Activated CD4-positive, alpha-beta T cell treated with anti-CD3 and anti-CD28 coated beads for 36 hours (primary cell): ENCODE data around the gene NSFL1C. TPM values are rescaled to one million over a fixed set of nuclear protein-coding genes. Genes with fewer than 3 reads are reported as not detected.
"Not testable (repeated sequence)": the region's sequence is repeated elsewhere in the genome, so short reads cannot be mapped to it uniquely, and the experiment has no call there.

ENCODE experiments used
- ATAC-seq: fragments of 200-7000 bp; cut with Tn5 transposase; one replicate; pipeline ENCODE4 v1.10.0; 2021; ENCODE audit warnings: mild to moderate bottlenecking, moderate library complexity
- CTCF ChIA-PET: fragments of 350-600 bp; sonication (Branson Sonifier 250); formaldehyde crosslinking; loops from one replicate; lab custom pipeline; 2021; ENCODE audit warnings: antibody characterized with exemption; lab: Charles Lee
- POLR2A ChIA-PET: fragments of 350-600 bp; sonication (Branson Sonifier 250); formaldehyde crosslinking; loops from one replicate; lab custom pipeline; 2021; ENCODE audit warnings: antibody characterized with exemption, inconsistent platforms; lab: Charles Lee
- DNase-seq: peaks from one replicate; pipeline ENCODE4 v3.0.0-alpha.2; 2020
- H3K27ac Mint-ChIP-seq: one replicate; pipeline ENCODE4 v1.8.0; 2021; ENCODE audit warnings: mixed read lengths
- H3K27me3 Mint-ChIP-seq: one replicate; pipeline ENCODE4 v1.8.0; 2021; ENCODE audit warnings: mixed read lengths
- H3K36me3 Mint-ChIP-seq: one replicate; pipeline ENCODE4 v1.8.0; 2021; ENCODE audit warnings: low read depth, mixed read lengths
- H3K4me1 Mint-ChIP-seq: one replicate; pipeline ENCODE4 v1.8.0; 2021; ENCODE audit warnings: mixed read lengths
- H3K4me3 Mint-ChIP-seq: one replicate; pipeline ENCODE4 v1.8.0; 2021; ENCODE audit warnings: mild to moderate bottlenecking, moderate library complexity, mixed read lengths
- H3K9me3 Mint-ChIP-seq: one replicate; pipeline ENCODE4 v1.8.0; 2021; ENCODE audit warnings: low read depth, mixed read lengths
- intact Hi-C, 2 experiments: fragments of 100-400 bp; cut with DNase I in 1 of 2; cut with micrococcal nuclease in 1 of 2; formaldehyde crosslinking; loops; one replicate each; pipeline versions ENCODE4 v1.14.2 to v1.15.1; 2022 to 2024; cut with DNase I, micrococcal nuclease
- total RNA-seq, 2 experiments: library from RNA; stranded (reverse); gene quantifications; one replicate each; pipeline ENCODE4 v1.2.3, GENCODE V29; 2021

NSFL1C gene
- total RNA-seq, 2 experiments from 2014 or later: 71.3 to 78.1 TPM

DNA sequence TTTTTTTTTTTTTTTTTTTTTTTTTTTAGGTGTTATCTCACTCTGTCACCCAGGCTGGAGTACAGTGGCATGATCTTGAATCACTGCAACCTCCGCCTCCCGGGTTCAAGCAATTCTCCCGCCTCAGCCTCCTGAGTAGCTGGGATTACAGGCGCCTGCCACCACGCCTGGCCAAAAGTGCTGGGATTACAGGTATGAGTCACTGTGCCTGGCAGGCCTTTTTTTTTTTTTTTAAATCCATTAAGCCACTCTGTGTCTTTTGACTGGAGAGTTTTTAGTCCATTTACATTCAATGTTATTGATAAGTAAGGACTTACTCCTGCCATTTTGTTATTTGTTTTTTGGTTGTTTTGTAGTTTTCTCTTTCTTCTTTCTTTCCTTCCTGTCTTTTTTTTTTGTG is 30.7 kb upstream of the NSFL1C start:
- DNase-seq, POLR2A ChIA-PET, ATAC-seq, H3K4me3 Mint-ChIP-seq, H3K36me3 Mint-ChIP-seq, H3K4me1 Mint-ChIP-seq, H3K27ac Mint-ChIP-seq, H3K9me3 Mint-ChIP-seq, intact Hi-C loops: not testable (repeated sequence)
- peaks cover 13% of the 10 kb centered on the region for H3K27me3 Mint-ChIP-seq
- CTCF ChIA-PET: interaction anchor here (1.0 to 2.1 kb wide), 2 partner anchors 261 to 280 kb away, joined by 3 to 7 read pairs; no protein-coding TSS in a partner anchor

DNA sequence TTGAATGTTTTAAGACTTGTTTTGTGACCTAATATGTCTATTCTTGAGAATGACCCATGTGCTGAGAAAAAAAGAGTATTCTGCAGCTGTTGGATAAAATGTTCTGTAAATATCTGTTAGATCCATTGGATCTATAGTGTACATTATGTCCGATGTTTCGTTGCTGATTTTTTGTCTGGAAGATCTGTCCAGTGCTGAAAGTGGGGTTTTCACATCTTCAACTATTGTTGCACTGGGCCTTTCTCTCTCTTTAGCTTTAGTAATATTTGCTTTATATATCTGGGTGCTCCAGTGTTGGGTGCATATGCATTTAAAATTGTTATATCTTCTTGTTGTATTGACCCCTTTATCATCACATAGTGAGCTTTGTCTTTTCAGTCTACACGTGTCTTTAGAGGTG is 30.3 kb upstream of the NSFL1C start:
- Mint-ChIP-seq H3K36me3 (no peaks in the 10 kb centered on the region), H3K9me3 (peaks cover 3% of the 10 kb centered on the region), H3K27ac (no peak overlapping the region), H3K27me3 (peaks cover 12% of the 10 kb centered on the region), H3K4me1 (peaks cover 11% of the 10 kb centered on the region), H3K4me3 (no peak overlapping the region)
- POLR2A ChIA-PET: no interaction called here
- intact Hi-C loops: no loop called here
- CTCF ChIA-PET: interaction anchor here (1.0 kb wide), 1 partner anchor 261 kb away, joined by 3 read pairs; no protein-coding TSS in a partner anchor
- no peak for DNase-seq
- ATAC-seq: no peak

DNA sequence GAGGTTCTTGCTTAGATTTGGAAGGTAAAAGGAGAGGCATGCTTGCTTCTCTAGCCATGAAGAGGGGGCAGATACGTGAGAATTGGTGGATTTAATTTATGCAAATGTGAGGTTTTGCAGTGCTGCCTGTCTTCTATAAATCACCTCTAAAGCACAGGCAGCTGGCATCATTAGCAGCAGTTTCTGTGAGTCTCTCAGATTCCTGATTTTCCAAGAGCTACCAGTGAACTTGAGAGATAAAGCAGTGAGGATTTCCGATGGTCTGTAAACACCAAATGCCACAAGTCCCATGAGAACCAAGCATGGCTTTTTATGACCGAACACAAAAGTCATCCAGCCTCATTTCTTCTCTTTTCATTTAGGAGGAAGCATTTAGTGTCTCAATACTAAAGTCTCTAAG is 27.8 kb upstream of the NSFL1C start:
- no peak overlapping the region for H3K27ac Mint-ChIP-seq
- H3K4me3 Mint-ChIP-seq: no peak overlapping the region
- H3K27me3 Mint-ChIP-seq: peaks cover 6% of the 10 kb centered on the region
- H3K36me3 Mint-ChIP-seq: no peaks in the 10 kb centered on the region
- POLR2A ChIA-PET: no interaction called here
- intact Hi-C loops: no loop called here
- no peak for DNase-seq
- CTCF ChIA-PET: interaction anchor here (0.6 to 1.6 kb wide), 3 partner anchors 8 to 50 kb away, joined by 3 to 5 read pairs (median 3); no protein-coding TSS in a partner anchor
- no peak for ATAC-seq
- peaks cover 3% of the 10 kb centered on the region for H3K9me3 Mint-ChIP-seq
- H3K4me1 Mint-ChIP-seq: peaks cover 15% of the 10 kb centered on the region

DNA sequence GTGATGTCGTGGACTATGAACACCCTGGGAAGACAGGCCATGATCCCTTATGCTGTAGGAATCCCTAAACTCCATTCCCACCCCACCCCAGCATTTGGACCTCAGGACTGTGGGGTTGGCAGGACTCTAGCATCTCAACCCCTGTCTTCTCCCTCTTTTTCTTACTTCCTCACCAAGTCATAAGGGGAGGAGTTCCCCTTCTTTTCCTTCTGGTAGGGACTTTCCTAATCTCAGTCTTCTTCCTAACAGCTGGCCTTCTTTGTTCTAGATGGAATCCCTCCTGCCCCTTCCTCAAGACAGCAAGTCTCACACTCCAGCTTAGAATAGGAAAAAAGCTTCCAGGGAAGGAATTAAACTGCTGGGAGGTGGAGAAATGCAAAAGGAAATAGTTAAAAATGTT is 26.9 kb upstream of the NSFL1C start:
- DNase-seq: no peak
- H3K4me3 Mint-ChIP-seq: no peak overlapping the region
- peaks cover 3% of the 10 kb centered on the region for H3K9me3 Mint-ChIP-seq
- peaks cover 15% of the 10 kb centered on the region for H3K4me1 Mint-ChIP-seq
- CTCF ChIA-PET: interaction anchor here (1.0 kb wide), 1 partner anchor 9 kb away, joined by 3 read pairs; no protein-coding TSS in a partner anchor
- POLR2A ChIA-PET: no interaction called here
- H3K27ac Mint-ChIP-seq: no peak overlapping the region
- H3K36me3 Mint-ChIP-seq: no peaks in the 10 kb centered on the region
- no peak for ATAC-seq
- intact Hi-C loops: no loop called here
- H3K27me3 Mint-ChIP-seq: peaks cover 2% of the 10 kb centered on the region

DNA sequence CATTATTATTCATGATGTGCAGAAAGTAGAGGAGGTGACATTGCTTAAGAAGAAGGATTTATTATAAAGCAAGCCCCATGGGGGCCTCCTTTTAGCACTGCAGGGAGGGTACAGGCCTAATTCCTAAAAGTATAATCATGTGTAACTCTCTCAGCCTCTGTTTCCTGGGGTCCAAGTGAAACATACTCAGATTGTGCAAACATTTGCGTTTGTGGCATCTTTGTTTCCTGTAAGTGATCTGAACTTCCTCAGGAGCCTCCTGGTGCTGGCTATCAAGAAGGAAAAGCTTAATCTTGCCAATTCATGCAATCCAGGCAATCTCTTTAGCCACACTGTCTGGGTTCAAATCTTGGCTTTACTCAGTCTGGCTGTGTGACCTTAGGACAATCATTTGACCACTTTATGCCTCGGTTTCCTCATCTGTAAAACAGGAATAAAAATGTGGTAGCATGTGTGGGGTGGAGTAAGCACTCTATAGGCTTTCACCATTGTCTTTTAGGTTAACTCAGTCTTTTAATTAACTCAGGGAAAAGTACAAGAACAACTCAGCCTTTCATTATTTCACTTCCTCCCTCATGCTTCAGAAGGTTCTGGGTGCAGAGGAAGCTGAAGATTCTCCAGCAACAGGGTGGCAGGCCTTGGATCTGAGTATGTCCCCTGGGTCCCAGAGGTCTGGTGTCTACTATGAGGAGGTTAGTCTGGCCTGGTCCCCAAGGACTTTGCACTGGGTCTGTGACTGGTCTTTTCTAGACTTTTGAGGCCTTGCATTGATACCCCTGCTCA is 25.4 kb upstream of the NSFL1C start:
- peaks cover 3% of the 10 kb centered on the region for H3K9me3 Mint-ChIP-seq
- H3K27me3 Mint-ChIP-seq: peaks cover 9% of the 10 kb centered on the region
- no peak for DNase-seq
- no peak for ATAC-seq
- no peak overlapping the region for H3K27ac Mint-ChIP-seq
- H3K4me1 Mint-ChIP-seq: peaks cover 15% of the 10 kb centered on the region
- H3K36me3 Mint-ChIP-seq: no peaks in the 10 kb centered on the region
- POLR2A ChIA-PET: no interaction called here
- CTCF ChIA-PET: interaction anchor here (0.7 to 0.9 kb wide), 3 partner anchors 10 to 1129 kb away, joined by 3 read pairs; no protein-coding TSS in a partner anchor
- H3K4me3 Mint-ChIP-seq: no peak overlapping the region
- intact Hi-C loops: no loop called here

DNA sequence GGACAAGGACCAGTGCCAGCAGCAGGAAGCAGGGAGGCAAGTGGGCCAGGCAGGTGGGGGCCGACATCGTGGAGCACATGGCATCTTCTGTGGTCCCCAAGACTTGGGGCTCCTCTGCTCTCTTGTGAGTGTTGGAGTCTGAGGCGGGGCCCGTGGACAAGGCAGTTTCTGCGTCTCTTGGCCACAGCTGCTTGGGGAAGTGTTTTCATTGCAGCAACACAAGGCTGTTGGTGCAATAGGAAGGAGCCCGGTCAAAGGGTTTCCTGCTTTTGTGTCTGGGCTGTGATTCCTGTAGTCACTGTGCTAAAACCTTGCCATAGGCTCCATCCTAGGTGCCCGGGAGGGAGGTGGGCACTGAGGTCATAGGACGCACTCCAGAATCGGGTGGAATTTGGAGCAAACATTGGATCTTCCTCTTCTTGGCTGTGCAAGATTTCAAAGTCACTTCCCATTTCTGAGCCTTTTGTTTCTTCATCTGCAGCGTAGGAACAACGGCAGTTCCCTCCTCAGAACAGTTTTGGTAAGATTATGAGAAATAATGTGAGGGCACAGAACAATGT is 24.7 kb upstream of the NSFL1C start, which contains the start of gene SIRPB2:
TSS of gene SIRPB2 (minus strand) at position 140 of the 560 bp plus-strand sequence. CDS start at position 79, 61 bp downstream.
- CTCF ChIA-PET: no interaction called here
- Mint-ChIP-seq H3K4me1 (peaks cover 15% of the 10 kb centered on the region), H3K36me3 (no peaks in the 10 kb centered on the region), H3K27me3 (peaks cover 11% of the 10 kb centered on the region), H3K27ac (no peak within 1 kb of the TSS), H3K4me3 (no peak within 1 kb of the TSS), H3K9me3 (peaks cover 3% of the 10 kb centered on the region)
- ATAC-seq: no peak
- POLR2A ChIA-PET: no interaction called here
- DNase-seq: no peak
- intact Hi-C loops: no loop called here

DNA sequence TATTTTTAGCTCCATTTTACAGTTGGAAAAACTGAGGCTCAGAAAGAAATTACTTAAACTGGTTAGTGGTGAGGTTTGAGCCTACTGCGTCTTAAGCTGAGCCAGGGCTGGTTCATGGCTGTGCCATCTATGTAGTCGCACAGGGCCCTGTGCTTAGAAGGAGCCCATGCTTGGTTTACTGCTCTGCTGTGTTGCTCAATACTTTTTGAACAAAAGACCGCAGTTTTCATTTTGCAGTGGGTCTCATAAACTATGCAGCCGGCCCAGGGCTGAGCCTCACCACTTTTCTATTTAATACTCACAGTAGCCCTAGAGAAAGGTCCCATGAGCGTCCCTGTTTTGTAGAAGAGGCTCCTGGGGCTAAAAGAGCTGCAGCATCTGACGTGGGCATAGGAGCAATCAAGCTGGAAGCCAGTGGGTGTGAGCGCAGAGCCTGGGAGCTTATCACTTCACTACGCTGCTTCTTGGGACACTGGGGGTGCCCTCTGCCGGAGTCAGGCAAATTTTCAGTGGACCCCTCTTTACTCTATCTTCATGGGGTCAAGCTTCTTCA is 24.1 kb upstream of the NSFL1C start:
- peaks cover 11% of the 10 kb centered on the region for H3K27me3 Mint-ChIP-seq
- no peak overlapping the region for H3K27ac Mint-ChIP-seq
- no peak overlapping the region for H3K4me3 Mint-ChIP-seq
- DNase-seq: no peak
- ChIA-PET POLR2A (no interaction called here), CTCF (interaction anchor here (1.2 to 1.9 kb wide), 2 partner anchors 9 to 12 kb away, joined by 4 to 7 read pairs; no protein-coding TSS in a partner anchor)
- H3K9me3 Mint-ChIP-seq: peaks cover 3% of the 10 kb centered on the region
- no peaks in the 10 kb centered on the region for H3K36me3 Mint-ChIP-seq
- intact Hi-C loops: no loop called here
- ATAC-seq: no peak
- H3K4me1 Mint-ChIP-seq: peaks cover 15% of the 10 kb centered on the region

DNA sequence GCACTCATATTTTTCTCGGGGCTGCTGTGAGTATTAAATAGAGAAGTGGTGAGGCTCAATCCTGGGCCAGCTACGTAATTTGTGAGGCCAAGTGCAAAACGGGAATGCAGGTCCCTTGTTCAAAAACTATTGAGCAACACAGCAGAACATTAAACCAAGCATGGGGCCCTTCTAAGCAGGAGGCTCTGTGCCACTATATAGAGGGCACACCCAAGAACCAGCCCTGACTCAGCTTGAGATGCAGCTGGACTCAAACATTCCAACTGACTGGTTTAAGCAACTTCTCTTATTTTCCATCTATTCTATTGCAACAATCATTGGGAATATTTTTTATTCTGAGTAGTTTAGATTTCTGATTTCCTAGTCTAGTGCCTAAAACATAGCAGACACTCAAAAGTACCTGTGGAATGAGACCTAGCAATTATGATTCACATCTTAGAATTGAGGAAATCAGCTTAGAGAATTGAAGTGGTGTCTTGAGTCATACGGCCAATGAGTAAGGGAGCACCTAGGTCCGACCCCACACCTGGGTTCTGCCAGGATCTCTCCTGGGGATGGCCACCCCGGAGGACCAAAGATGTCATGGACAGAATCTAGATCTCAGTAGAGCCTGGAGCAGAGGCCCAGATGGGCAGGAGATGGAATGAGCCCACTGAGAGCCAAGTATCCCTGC is 23.3 kb upstream of the NSFL1C start:
- DNase-seq: no peak
- CTCF ChIA-PET: interaction anchor here (0.7 to 1.9 kb wide), 3 partner anchors 8 to 719 kb away, joined by 3 to 7 read pairs (median 4); no protein-coding TSS in a partner anchor
- ATAC-seq: no peak
- no peak overlapping the region for H3K4me3 Mint-ChIP-seq
- peaks cover 3% of the 10 kb centered on the region for H3K9me3 Mint-ChIP-seq
- H3K4me1 Mint-ChIP-seq: peaks cover 15% of the 10 kb centered on the region
- peaks cover 14% of the 10 kb centered on the region for H3K27me3 Mint-ChIP-seq
- intact Hi-C loops: no loop called here
- POLR2A ChIA-PET: no interaction called here
- H3K36me3 Mint-ChIP-seq: no peaks in the 10 kb centered on the region
- H3K27ac Mint-ChIP-seq: no peak overlapping the region

DNA sequence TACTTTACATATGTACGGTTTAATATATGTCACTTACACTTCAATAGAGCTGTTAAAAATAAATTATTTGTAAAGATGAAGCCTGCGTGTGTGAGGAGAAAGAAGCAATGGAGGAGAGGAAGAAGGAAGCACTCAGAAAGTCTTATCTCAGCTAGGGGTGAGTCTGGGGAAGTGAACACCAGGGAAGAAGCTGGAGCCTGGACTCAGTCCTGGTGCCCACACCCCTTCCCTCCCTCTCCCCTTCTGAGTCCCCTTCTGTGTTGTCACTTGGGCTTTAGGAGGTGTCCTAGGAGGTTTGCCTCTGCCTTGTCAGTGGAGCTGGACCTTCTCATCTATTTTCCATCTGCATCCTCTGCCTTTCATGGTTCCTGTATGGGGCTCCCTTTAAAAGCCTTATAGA is 22.7 kb upstream of the NSFL1C start:
- H3K4me1 Mint-ChIP-seq: peaks cover 15% of the 10 kb centered on the region
- peaks cover 3% of the 10 kb centered on the region for H3K9me3 Mint-ChIP-seq
- ChIA-PET POLR2A (no interaction called here), CTCF (interaction anchor here (0.7 to 1.9 kb wide), 2 partner anchors 13 to 719 kb away, joined by 3 to 7 read pairs; no protein-coding TSS in a partner anchor)
- ATAC-seq (no peak), DNase-seq (no peak)
- H3K27me3 Mint-ChIP-seq: peaks cover 17% of the 10 kb centered on the region
- H3K36me3 Mint-ChIP-seq: no peaks in the 10 kb centered on the region
- H3K4me3 Mint-ChIP-seq: no peak overlapping the region
- H3K27ac Mint-ChIP-seq: no peak overlapping the region
- intact Hi-C loops: no loop called here

DNA sequence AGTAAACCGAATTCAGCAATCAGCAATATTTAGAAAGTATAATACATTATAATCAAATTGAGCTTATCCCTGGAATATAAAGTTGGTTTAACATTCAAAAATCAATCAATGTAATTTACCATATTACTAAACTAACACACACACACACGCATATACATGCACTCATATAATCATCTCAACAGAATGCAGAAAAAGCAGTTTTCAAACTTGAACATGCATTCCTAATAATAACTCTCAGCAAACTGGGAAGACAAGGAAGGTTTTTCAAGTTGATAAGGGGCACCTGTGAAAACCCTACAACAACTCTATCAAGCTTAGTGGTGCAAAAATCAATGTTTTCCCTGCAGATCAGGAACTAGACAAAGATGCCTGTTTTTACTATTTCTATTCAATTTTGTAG is 19.9 kb upstream of the NSFL1C start:
- Mint-ChIP-seq H3K36me3 (no peaks in the 10 kb centered on the region), H3K27me3 (peaks cover 27% of the 10 kb centered on the region)

More for the DNA sequence above, 19.9 kb upstream of the NSFL1C start:
- Mint-ChIP-seq H3K9me3 (no peaks in the 10 kb centered on the region), H3K27ac (no peak overlapping the region), H3K4me3 (no peak overlapping the region), H3K4me1 (peaks cover 2% of the 10 kb centered on the region)
- intact Hi-C loops: no loop called here
- no peak for DNase-seq
- ChIA-PET POLR2A (no interaction called here), CTCF (interaction anchor here (1.2 to 2.1 kb wide), 2 partner anchors 18 to 291 kb away, joined by 4 to 8 read pairs; no protein-coding TSS in a partner anchor)
- no peak for ATAC-seq
